OCI-LY3 (cell line): ENCODE data around the gene ENDOD1.

ENCODE experiments used
- H2AFZ ChIP-seq: fragments of 200-600, 300-600 bp; shearing (Covaris generic); 2 replicates; pipeline ENCODE4 v1.6.0; 2014; ENCODE audit warnings: antibody characterized with exemption, low read depth, low read length
- H3K27ac ChIP-seq: fragments of 200-600, 300-600 bp; sonication (generic); 2 replicates; pipeline ENCODE4 v1.5.1; 2014; ENCODE audit warnings: mild to moderate bottlenecking, low read length, moderate library complexity, mixed read lengths
- H3K27me3 ChIP-seq: fragments of 200-600, 300-600 bp; sonication (generic); 2 replicates; pipeline ENCODE4 v1.6.1; 2014; ENCODE audit warnings: low read depth, low read length, mixed read lengths
- H3K36me3 ChIP-seq: fragments of 200-600, 300-600 bp; sonication (generic); replicated peaks from 2 replicates; pipeline ENCODE3; 2014; ENCODE audit warnings: low read depth, low read length, mixed read lengths
- H3K4me1 ChIP-seq: fragments of 300-600, 200-600 bp; sonication (generic); 2 replicates; pipeline ENCODE4 v1.6.1; 2014; ENCODE audit warnings: low read length, mixed read lengths
- H3K4me2 ChIP-seq: fragments of 200-600, 300-600 bp; sonication (generic); 2 replicates; pipeline ENCODE4 v1.6.1; 2014; ENCODE audit warnings: low read length, mixed read lengths
- H3K4me3 ChIP-seq: fragments of 300-600, 200-600 bp; sonication (generic); 2 replicates; pipeline ENCODE4 v1.5.1; 2014; ENCODE audit warnings: antibody characterized with exemption, mild to moderate bottlenecking, low read length, moderate library complexity
- H3K79me2 ChIP-seq: fragments of 300-600, 200-600 bp; shearing (Covaris generic); 2 replicates; pipeline ENCODE4 v1.6.1; 2014; ENCODE audit warnings: mild to moderate bottlenecking, low read length, mixed read lengths
- H3K9ac ChIP-seq: fragments of 300-600, 200-600 bp; shearing (Covaris generic); 2 replicates; pipeline ENCODE4 v1.6.0; 2014; ENCODE audit warnings: mild to moderate bottlenecking, low read length, moderate library complexity
- H3K9me3 ChIP-seq: fragments of 200-600, 300-600 bp; shearing (Covaris generic); 2 replicates; pipeline ENCODE4 v1.6.1; 2014; ENCODE audit warnings: low read length, mixed read lengths; ENCODE audit not compliant: insufficient read depth
- H4K20me1 ChIP-seq: fragments of 200-600, 300-600 bp; sonication (generic); 2 replicates; pipeline ENCODE4 v1.6.1; 2016; ENCODE audit warnings: low read length, mixed read lengths; ENCODE audit not compliant: insufficient read depth
- CTCF ChIP-seq: fragments of 200-600, 300-600 bp; sonication (generic); IDR thresholded peaks from 2 replicates; pipeline ENCODE4 v1.5.1; 2014; ENCODE audit warnings: antibody characterized with exemption, low read length, low read depth
- EZH2phosphoT487 ChIP-seq: fragments of 200-600 bp; shearing (Covaris generic); IDR thresholded peaks from 2 replicates; pipeline ENCODE4 v1.6.1; 2018; ENCODE audit warnings: antibody characterized with exemption, mixed run types, low read depth

Gene ENDOD1

GRCh38 chr11:95100856-95101507, 11.3 kb downstream of the ENDOD1 start:
- no peak overlapping the region for H3K9ac ChIP-seq
- no peaks in the 10 kb centered on the region for H3K36me3 ChIP-seq
- H3K79me2 ChIP-seq, result no peaks in the 10 kb centered on the region
- H2AFZ ChIP-seq, result no peak overlapping the region
- no peak overlapping the region for H3K27ac ChIP-seq
- peaks cover 14% of the 10 kb centered on the region for H3K4me1 ChIP-seq
- H4K20me1 ChIP-seq, result no peaks in the 10 kb centered on the region
- H3K4me2 ChIP-seq, result no peak overlapping the region
- H3K4me3 ChIP-seq, result no peak overlapping the region
- peaks cover 3% of the 10 kb centered on the region; the same call in 1 of the 2 replicates for H3K27me3 ChIP-seq
- TF ChIP-seq CTCF (no peak), EZH2phosphoT487 (no peak)
- H3K9me3 ChIP-seq, result no peaks in the 10 kb centered on the region

- no peak overlapping the region for H2AFZ ChIP-seq
- no peaks in the 10 kb centered on the region for H3K9me3 ChIP-seq
- H3K79me2 ChIP-seq, result no peaks in the 10 kb centered on the region
- H3K4me2 ChIP-seq, result no peak overlapping the region
- H4K20me1 ChIP-seq, result no peaks in the 10 kb centered on the region
- peaks cover 3% of the 10 kb centered on the region; the same call in 1 of the 2 replicates for H3K27me3 ChIP-seq
- H3K36me3 ChIP-seq, result no peaks in the 10 kb centered on the region
- H3K27ac ChIP-seq, result no peak overlapping the region
- peaks cover 7% of the 10 kb centered on the region; the same call in 1 of the 2 replicates for H3K4me1 ChIP-seq
- no peak overlapping the region for H3K4me3 ChIP-seq
- no peak overlapping the region for H3K9ac ChIP-seq
- TF ChIP-seq CTCF (no peak), EZH2phosphoT487 (no peak)
Observed at GRCh38 chr11:95101935-95102334, 12.3 kb downstream of the ENDOD1 start.

- Histone ChIP-seq H3K27ac (no peak overlapping the region), H3K9ac (no peak overlapping the region), H2AFZ (no peak overlapping the region), H4K20me1 (no peaks in the 10 kb centered on the region), H3K36me3 (no peaks in the 10 kb centered on the region), H3K79me2 (no peaks in the 10 kb centered on the region), H3K4me3 (no peak overlapping the region), H3K9me3 (no peaks in the 10 kb centered on the region), H3K4me2 (no peak overlapping the region), H3K4me1 (no peaks in the 10 kb centered on the region), H3K27me3 (no peaks in the 10 kb centered on the region; the same call in 1 of the 2 replicates)
- TF ChIP-seq CTCF (no peak), EZH2phosphoT487 (no peak)
Observed at GRCh38 chr11:95102733-95103132, 13.1 kb downstream of the ENDOD1 start.

- Histone ChIP-seq H3K9me3 (no peaks in the 10 kb centered on the region), H3K4me1 (no peaks in the 10 kb centered on the region), H3K4me3 (no peak overlapping the region), H3K79me2 (no peaks in the 10 kb centered on the region), H3K27ac (no peak overlapping the region), H3K36me3 (no peaks in the 10 kb centered on the region), H3K4me2 (no peak overlapping the region), H3K9ac (no peak overlapping the region), H4K20me1 (no peaks in the 10 kb centered on the region), H2AFZ (no peak overlapping the region), H3K27me3 (no peaks in the 10 kb centered on the region)
- no peak for TF ChIP-seq CTCF
- no peak for TF ChIP-seq EZH2phosphoT487
Observed at GRCh38 chr11:95103701-95104100, 14.1 kb downstream of the ENDOD1 start.
